ENCODE measurements around the gene ABCA2.

The ABCA2 gene

GRCh38 chr9:136963341-136963740, 64.7 kb downstream of the ABCA2 start:
- no peak for DNase-seq

DNA sequence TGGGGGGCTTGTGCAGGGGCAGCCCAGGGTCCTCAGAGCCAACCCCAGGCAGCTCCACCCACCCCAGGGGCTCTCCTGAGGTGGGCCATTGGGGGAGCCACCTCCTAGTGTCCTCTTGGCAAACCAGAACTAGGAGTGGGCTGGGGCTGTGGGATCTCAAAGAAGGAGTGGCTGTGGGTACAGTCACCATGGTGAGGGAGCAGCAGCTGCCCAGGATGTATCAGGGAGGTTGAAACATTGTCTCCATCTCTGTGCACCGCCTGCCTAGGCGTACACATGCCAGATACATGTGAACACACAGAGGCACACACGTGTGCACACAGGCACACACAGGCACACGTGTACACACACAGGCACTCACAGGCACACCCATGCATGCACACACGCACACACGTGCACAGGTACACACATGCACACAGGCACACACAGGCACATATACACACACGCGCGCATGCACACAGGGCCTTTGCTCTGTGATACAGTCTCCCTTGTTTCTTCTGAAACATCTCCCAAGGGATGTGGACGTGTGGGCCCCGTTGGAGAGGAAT, 65.3 kb downstream of the ABCA2 start:
- no peak for DNase-seq

DNA sequence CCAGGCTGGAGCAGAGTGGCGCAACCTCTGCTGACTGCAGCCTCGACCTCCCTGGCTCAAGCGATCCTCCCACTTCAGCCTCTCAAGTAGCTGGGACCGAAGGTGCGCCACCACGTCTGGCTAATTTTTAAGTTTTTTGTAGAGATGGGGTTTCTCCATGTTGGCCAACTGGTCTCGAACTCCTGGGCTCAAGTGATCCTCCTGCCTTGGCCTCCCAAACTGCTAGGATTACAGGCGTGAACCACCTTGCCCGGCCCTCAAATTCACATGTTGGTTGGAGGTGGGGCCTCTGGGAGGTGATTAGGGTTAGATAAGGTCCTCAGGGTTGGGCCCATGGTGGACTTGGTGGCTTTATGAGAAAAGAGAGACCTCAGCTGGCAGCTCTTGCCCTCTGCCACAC, 65.9 kb downstream of the ABCA2 start:
- no peak for DNase-seq

DNA sequence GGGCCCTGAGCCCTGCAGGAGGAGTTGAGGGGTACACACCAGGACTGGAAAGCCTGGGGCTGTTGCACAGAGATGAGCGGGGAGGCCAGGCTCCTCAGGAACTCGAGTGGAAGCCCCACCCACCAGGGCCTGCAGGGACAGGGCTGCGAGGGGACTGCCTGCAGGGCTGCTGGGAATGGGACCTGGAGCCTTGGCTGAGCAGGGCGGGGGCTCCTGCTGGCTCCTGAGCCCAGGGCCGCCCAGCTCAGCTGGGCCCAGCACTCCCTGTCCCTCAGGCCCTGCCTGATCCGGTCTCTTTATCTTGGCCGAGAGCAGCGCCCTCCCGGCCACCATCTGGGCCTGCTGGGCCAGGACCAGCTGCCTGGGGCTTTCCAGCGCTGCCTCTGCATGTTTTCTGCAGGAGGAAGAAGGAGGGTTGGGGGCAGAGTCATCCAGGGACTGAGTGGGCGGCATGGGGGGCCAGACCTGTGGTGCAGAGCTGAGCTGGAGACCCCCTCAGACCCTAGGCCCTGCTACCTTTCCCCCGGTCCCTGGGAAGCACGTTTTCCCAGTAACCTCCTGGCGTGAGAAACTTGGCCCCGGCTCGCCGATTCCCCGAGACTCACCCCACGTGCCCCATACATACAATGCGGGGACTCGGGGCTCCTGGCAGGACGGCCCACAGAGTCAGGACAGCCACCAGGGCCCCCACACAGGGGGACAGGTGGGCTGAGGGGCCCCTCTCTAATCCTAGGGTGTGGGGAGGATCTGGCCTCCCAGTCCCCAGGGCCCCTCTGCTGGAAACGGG, 66.6 kb downstream of the ABCA2 start:
- no peak for DNase-seq

GRCh38 chr9:136960938-136961275, 67.1 kb downstream of the ABCA2 start:
- no peak for DNase-seq

DNA sequence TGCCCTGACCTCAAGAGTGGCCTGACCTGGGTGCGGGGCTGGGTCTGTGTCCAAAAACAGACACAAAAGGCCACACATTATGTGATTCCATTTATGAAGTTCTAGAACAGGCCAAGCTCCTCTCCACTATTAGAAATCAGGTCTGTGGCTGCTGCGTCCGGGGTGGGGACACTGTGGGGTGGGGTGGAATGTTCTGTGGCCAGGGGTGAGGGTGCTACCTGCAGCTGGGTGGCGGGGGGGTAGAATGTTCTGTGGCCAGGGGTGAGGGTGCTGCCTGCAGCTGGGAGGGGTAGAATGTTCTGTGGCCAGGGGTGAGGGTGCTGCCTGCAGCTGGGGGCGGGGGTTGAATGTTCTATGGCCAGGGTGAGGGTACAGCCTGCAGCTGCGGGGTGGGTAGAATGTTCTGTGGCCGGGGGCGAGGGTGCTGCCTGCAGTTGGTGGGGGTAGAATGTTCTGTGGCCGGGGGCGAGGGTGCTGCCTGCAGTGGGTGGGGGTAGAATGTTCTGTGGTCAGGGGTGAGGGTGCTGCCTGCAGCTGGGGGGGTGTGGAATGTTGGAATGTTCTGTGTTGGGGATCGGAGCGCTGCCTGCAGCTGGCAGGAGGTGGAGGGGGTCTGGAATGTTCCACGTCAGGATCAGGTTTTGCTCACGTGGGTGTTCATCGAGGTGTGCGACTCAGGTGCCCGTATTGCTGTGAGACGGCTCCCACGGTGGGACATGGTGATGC, 67.7 kb downstream of the ABCA2 start:
- DNase-seq, result peak; percentile 49 to 55

- no peak for DNase-seq
Measured at GRCh38 chr9:136958898-136959850, 68.9 kb downstream of the ABCA2 start.

GRCh38 chr9:136958473-136958872, 69.6 kb downstream of the ABCA2 start:
- DNase-seq, result no peak

DNA sequence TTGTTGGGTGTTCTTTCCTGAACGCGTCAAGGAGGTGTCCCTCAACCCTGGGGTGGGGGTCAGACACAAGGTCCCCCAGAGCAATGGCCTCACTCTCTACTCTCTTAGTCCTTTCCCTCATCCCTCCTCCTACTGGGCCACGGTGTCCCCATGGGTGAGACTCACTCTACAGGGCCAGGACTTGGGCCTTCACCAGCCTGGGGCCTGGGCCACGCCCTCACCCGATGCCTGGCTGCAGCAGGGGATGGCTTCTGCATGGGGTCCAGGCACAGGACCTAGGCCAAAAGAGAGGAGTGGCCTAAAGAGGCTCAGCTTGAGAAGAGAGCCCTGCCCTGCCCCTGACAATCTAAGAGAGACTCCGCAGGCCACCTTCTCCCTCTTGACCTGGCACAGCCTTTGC, 70.1 kb downstream of the ABCA2 start:
- DNase-seq, result no peak

DNA sequence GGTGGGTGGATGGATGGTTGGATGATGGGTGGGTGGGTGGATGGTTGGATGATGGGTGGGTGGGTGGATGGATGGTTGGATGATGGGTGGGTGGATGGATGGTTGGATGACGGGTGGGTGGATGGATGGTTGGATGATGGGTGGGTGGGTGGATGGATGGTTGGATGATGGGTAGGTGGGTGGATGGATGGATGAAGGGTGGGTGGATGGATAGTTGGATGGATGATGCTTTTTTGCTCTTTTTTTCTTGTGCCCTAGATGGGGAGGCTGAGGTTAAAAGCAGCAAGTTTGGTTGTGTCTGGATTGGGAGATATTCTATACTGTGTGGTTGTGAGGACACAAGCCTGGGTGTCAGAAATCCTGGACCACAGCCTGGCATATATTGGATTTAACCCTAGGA, 70.6 kb downstream of the ABCA2 start:
- no peak for DNase-seq
